SK-N-DZ (cell line): ENCODE results near the gene TBX10.
A peak's percentile ranks its signal among the peaks of the same experiment; 100 is the strongest.

Source experiments
- DNase-seq: peaks from one replicate; pipeline ENCODE4 v3.0.0-alpha.2; 2015; ENCODE audit warnings: low spot score

Gene TBX10

DNA sequence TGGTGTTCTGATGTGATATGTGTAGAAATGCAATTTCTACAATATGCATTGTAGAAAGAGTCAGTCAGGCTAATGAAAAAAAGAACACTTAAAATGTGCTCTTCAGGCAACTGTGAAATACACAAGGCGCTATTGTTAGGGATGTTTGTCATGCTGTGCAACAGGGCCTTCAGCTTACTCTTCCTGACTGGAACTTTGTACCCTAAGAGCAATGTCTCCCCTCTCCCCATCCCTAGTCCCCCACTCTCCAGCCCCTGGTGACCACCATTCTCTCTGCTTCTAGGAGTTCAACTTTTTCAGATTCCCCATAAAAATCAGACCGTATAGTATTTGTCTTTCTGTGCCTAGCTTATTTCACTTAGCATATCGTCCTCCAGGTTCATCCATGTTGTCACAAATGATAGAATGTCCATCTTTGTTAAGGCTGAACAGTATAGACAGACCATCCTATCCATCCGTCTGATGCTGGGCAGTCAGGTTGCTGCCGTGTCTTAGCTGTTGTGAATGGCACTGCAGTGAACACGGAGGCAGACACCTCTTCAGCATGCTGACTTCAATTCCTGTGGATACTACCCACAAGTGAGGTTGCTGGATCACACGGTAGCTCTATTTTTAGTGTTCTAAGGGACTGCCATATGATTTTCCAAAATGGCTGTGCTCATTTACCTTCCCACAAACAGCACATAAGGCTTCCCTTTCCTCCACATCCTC is 22.2 kb downstream of the TBX10 start:
- DNase-seq, result no peak

- DNase-seq, result no peak
These were observed 22.9 kb downstream of the TBX10 start for GRCh38 chr11:67616431-67617242.

DNA sequence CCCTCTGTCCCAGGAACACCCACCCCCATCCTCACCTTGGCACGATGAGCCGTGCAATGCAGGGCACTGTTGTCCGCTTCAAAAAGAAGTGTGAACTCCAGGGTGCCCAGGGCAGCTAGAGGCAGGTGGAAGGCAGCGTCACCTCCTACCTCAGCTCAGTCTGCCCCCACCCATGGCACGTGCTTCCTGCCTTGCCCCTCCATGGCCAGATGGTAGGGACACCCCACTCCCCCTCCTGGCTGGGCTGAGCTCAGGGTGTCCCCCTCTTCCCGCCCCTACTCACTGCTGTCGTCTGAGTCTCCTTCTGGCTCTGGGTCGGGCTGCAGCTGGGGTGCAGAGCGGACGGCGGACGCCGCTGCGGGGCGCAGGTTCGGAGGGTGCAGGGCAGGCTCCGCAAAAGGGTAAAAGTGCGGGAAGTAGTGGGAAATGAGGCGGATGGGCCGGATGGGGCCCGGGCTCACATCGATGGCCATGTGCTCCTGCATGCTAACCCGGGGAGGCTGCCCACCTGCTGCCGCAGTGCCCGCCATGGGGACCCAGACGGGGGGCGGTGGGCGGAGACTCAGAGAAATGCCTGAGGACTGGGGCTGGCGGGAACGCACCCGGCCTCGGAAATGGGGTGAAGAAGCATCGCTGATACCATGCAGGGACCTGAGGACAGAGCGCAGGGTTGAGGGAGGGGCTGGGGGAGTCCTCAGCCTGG is 23.7 kb downstream of the TBX10 start:
- no peak for DNase-seq

DNA sequence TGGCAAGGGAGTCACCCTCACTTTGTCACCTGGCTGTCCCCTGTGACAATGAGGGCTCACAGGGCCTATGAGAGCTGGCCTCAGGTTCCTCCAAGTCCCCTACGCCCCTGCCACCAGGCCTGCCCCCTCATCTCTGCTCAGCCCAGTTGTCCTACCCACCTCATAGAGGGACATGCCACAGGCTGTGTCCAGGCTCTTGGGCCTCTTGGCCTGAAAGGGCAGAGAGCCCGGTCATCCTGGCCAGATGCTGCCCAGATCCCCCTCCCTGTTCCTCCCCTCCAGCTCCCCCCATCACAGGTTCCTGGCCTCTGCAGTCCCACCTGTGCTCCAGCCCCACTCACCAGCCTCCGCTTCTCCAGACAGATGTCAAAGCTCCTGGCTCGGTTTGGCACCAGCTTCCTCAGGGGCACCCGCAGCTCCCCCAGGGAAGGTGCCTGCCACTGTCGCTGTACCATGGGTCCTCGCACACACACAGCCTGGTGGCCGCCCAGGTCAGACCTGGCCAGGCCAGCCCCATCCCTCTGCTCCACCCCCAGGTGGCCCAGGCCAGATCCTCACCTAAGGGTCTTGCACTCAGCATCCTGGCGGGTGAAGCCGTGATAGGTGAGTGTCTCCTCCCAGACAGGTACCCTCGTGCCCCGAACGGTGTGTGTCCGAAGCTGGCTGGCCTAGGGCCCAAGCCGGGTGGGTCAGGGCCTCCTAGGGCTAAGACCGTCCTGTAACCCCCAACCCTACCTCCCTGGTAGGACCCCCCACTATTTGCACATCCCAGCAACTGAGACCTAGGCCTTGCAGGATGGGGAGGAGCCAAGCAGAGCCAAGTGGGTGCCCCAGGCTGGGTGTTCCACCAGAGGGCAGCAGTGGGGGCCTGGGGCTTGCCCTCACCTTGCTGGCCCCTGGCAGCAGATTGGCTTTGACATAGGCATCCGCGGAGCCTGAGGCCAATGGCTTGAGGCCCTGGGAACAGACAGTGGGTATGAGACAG is 24.5 kb downstream of the TBX10 start:
- peak; percentile 47 for DNase-seq

DNA sequence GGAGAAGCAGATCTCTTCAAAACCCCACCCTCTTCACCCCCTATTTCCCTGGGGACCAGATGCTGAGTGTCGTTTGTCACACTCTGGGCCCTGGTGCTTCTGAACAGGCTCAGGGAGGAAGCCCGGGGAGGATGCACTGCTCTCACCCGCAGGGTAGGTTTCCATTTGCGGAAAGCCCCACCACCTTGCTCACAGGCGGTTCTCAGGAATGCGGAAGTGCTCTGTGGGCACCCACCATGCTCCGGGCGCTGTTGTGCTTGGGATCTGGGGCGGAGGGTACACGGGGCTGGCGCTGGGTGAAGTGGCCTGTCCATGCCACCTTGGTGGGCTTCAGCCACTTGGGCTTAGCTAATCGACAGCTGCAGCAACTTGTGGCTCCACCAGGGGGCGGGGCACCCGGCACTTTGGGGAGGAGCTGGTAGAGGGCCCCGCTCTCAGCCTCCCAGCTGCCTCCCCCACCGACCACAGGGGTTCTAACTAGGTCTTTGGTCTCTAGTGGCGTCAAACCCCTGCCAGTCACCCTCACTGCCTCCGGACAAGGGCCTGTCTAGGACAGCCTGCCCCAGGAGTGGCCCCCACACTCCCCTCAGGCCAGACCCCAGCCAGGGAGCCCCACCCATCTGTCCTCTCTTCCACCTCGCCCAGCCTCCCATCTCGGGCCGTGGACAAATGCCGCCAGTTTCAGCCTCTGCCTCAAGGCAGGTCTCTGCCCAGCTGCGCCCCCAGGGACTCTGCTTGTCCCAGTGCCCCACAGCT is 25.4 kb downstream of the TBX10 start:
- peak; percentile 51 for DNase-seq

DNA sequence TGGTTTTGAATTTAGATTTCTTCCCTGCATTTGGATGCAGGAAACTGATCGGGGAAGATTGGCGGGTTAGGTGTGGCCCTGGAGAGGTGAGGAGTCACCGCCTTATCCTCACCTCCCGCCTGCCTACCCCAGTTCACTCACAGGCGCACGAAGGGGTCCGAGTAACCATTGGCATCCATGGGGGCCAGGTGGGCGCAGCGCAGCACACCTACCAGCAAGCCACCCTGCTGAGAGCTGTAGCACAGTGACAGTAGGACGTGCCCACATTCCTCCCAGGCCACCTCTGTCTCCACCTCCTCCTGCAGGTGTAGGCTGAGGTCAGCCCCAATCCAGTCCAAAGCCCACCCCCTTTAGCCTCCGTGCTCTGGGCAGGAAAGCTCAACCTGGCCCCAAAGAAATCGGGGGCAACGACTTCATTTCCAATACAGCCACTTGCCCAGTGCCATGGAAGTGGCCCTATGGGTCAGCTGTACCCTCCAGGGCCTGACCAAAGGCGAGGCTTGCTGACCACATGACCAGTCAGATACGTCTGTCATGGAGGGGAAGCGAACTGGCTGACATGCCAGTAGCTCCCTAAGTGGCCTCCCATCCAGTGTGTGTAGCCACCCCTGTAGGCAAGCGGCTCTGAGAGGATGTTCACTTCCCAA is 26.1 kb downstream of the TBX10 start:
- no peak for DNase-seq

DNA sequence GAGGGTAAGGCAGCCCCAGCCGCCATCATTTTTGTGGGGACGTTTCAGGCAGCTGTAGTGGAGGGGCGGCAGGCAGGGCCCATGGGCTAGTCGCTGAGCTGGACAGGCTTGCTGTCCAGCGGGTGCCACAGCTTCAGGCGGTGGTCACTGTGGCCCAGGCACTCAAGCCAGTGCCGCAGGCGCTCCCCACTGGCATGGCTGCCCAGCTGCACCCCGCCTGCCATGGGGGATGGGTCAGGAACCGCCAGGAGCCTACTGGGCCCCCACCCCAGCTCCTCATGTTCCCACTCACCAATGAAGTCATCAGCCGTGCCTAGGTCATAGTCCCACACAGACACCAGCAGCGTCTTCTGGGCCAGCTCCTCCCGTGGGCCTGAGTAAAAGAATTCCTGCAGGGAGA is 26.8 kb downstream of the TBX10 start:
- DNase-seq, result no peak

- DNase-seq, result no peak
These were observed 27.6 kb downstream of the TBX10 start for GRCh38 chr11:67611704-67612587.

DNA sequence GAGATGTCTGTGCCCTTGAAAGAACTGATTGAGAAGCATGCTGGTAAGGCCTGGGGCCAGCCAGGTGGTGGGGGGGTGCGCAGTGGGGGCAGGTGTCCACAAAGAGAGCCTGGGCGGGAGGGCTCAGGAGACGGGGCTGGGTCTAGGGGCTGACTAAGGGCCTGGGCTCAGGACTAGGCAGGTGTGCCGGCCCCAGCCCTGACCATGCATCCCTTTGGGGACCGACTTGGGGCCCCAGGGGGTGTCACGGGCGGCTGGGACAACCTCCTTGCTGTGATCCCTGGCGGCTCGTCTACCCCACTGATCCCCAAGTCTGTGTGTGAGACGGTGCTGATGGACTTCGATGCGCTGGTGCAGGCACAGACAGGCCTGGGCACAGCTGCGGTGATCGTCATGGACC is 28.4 kb downstream of the TBX10 start:
- DNase-seq, result no peak

DNA sequence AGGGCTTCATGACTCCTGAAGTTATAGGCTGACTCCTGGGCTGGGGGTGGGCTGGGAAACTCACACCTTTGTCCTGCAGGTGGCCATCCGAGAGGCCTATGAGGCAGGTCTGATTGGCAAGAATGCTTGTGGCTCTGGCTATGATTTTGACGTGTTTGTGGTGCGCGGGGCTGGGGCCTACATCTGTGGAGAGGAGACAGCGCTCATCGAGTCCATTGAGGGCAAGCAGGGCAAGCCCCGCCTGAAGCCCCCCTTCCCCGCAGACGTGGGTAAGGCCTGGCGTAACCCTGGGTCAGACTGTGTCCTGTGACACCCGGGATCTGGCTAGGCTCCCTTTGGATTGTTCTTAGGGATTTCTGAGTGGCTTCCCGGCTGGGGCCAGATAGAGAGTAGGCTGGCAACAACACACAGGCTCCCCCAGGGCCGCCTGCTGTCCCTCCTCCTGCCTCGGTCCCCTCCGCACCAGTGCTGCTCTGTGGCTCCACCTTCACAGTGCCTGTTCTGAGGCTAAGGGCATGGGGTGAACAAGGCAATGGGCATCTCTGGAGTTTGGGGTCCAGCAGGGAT is 29.2 kb downstream of the TBX10 start:
- no peak for DNase-seq

DNA sequence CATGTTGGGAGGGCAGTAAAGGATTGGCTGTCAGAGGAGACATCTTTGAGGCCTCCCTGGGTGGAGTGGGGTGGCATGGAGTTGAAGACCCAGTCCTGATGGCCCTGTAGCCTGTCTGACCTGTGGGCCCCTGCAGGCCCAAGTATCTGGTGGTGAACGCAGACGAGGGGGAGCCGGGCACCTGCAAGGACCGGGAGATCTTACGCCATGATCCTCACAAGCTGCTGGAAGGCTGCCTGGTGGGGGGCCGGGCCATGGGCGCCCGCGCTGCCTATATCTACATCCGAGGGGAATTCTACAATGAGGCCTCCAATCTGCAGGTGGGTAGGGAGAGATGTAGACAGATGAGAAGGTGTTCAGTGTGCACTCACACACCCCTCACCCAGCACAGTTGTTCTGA is 30.2 kb downstream of the TBX10 start:
- DNase-seq, result no peak

- DNase-seq, result no peak
These were observed 31.1 kb downstream of the TBX10 start for GRCh38 chr11:67608486-67608885.

- no peak for DNase-seq
These were observed 32.1 kb downstream of the TBX10 start for GRCh38 chr11:67607507-67607906.

GRCh38 chr11:67606492-67607295 is 32.9 kb downstream of the TBX10 start, which contains the start of gene NDUFV1:
NDUFV1 (plus strand) TSS chr11:67606936; CDS start chr11:67607005, 69 bp downstream.
- peak; percentile 93 for DNase-seq

GRCh38 chr11:67606093-67606491 is 33.5 kb downstream of the TBX10 start:
- no peak for DNase-seq

DNA sequence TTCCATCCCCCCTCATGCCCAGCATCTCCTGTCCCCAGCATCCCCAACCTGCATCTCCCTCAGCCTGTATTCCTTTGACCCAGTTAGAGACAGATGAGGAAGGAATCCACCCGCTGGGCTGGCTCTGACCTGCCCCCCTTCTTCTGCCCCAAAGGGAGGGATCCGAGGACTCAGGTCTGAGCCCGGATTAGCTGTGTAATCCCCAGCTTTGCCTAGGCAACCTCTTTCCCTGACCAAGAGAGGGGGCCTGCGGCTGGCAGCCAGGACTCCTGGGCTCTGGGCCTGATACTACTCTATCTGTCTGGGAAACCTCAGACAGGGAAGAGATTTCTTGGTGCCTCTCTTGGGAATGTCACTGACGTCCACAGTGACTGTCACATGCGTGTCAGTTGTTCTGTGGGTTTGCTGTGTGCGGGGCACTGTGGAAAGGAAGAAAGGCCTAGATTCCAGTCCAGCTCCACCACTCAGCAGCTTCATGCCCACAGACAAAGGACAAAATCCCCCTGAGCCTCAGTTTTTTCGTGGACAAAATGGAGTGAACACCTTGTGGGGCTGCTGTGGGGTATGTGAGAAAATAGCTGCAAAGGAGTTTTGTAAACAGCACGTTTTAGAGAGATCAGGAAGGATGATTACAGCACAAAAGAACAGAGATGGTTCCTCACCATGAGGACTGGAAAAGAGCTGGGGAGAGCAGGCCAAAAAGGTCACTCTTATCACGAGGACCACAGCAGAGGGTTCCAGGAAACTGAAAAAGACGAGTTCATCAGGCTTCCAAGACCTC is 34.1 kb downstream of the TBX10 start:
- DNase-seq, result no peak

GRCh38 chr11:67604815-67605214 is 34.7 kb downstream of the TBX10 start:
- DNase-seq, result no peak
